K562 (cell line): ENCODE results near the gene OR13A1. TPM values are rescaled to one million over a fixed set of nuclear protein-coding genes. Genes with fewer than 3 reads are reported as not detected.
A peak's percentile ranks its signal among the peaks of the same experiment; 100 is the strongest.

Experiments
- BDP1 ChIP-seq: IDR thresholded peaks from 3 replicates; pipeline ENCODE4 v1.6.1; 2011; ENCODE audit not compliant: insufficient read length, insufficient read depth
- CGGBP1 ChIP-seq: fragments of 250-450 bp; sonication (Bioruptor Pico); IDR thresholded peaks from 2 replicates; pipeline ENCODE4 v1.9.0; 2021; ENCODE audit warnings: mild to moderate bottlenecking
- CREB3L1 ChIP-seq: fragments of 450-650 bp; IDR thresholded peaks from 2 replicates; pipeline ENCODE4 v1.6.1; 2014; ENCODE audit warnings: low read depth, mild to moderate bottlenecking, moderate library complexity, borderline replicate concordance
- ELF1 ChIP-seq: fragments of 200-800 bp; sonication (Bioruptor generic); IDR thresholded peaks from 2 replicates; pipeline ENCODE4 v1.6.1; 2016; ENCODE audit warnings: missing genetic modification characterization, missing compliant biosample characterization
- EP400 ChIP-seq: fragments of 450-650 bp; IDR thresholded peaks from 2 replicates; pipeline ENCODE4 v1.6.1; 2017; ENCODE audit warnings: antibody characterized with exemption, mild to moderate bottlenecking, moderate library complexity
- EZH2 ChIP-seq: IDR thresholded peaks from 2 replicates; pipeline ENCODE4 v1.6.1; 2012; ENCODE audit warnings: low read depth, mild to moderate bottlenecking, inconsistent platforms, low read length, borderline replicate concordance
- FOXJ3 ChIP-seq: sonication (generic); formaldehyde crosslinking; IDR thresholded peaks from 2 replicates; pipeline ENCODE4 v1.4.0; 2020; ENCODE audit warnings: mild to moderate bottlenecking, missing genetic modification reagents
- NBN ChIP-seq: fragments of 450-650 bp; IDR thresholded peaks from 2 replicates; pipeline ENCODE4 v1.6.1; 2016; ENCODE audit warnings: low read depth, mild to moderate bottlenecking
- NR2C2 ChIP-seq, 2 experiments: fragments of 200-800 bp in 1 of 2; sonication (Bioruptor generic) in 1 of 2; sonication (generic) in 1 of 2; formaldehyde crosslinking in 1 of 2; IDR thresholded peaks; 2 replicates each; pipeline versions ENCODE4 v1.6.1 to v1.8.0; 2016 to 2022; ENCODE audit warnings: mild to moderate bottlenecking in 1 of 2, missing compliant biosample characterization in 1 of 2, missing genetic modification characterization in 1 of 2, missing genetic modification reagents in 1 of 2
- RCOR1 ChIP-seq, 2 experiments: IDR thresholded peaks; 2 replicates each; pipeline ENCODE4 v1.6.1; 2012; ENCODE audit warnings: low read depth in 2 of 2, low read length in 2 of 2, borderline replicate concordance in 1 of 2, improper control_type of control experiment in 1 of 2
- SPI1 ChIP-seq: IDR thresholded peaks from 2 replicates; pipeline ENCODE4 v1.6.1; 2011; ENCODE audit warnings: low read depth, low read length, control low read depth, borderline replicate concordance
- STAT5A ChIP-seq: IDR thresholded peaks from 2 replicates; pipeline ENCODE4 v1.6.1; 2012; ENCODE audit warnings: low read length, inconsistent platforms, borderline replicate concordance
- TAF1 ChIP-seq: IDR thresholded peaks from 2 replicates; pipeline ENCODE4 v1.6.1; 2011; ENCODE audit warnings: mild to moderate bottlenecking, low read length, moderate library complexity; ENCODE audit not compliant: insufficient read depth, control insufficient read depth, severe bottlenecking; ENCODE audit errors: extremely low read depth
- TEAD4 ChIP-seq, 2 experiments: sonication (generic) in 1 of 2; formaldehyde crosslinking in 1 of 2; IDR thresholded peaks; 2 replicates each; pipeline versions ENCODE4 v1.6.1 to v1.8.0; 2012 to 2022; ENCODE audit warnings: borderline replicate concordance in 1 of 2, inconsistent platforms in 1 of 2, low read length in 1 of 2, mild to moderate bottlenecking in 1 of 2, missing genetic modification reagents in 1 of 2
- TRIM28 ChIP-seq: fragments of 450-650 bp; IDR thresholded peaks from 2 replicates; pipeline ENCODE4 v1.6.1; 2017
- ZBTB26 ChIP-seq: fragments of 450-650 bp; formaldehyde crosslinking; IDR thresholded peaks from 2 replicates; pipeline ENCODE4 v1.4.0; 2022; ENCODE audit warnings: missing genetic modification characterization
- ZFPM2 ChIP-seq: fragments of 250-450 bp; sonication (Bioruptor Pico); IDR thresholded peaks from 2 replicates; pipeline ENCODE4 v1.5.1; 2022; ENCODE audit warnings: mild to moderate bottlenecking
- ZKSCAN3 ChIP-seq: fragments of 250-450 bp; sonication (Bioruptor Pico); IDR thresholded peaks from 2 replicates; pipeline ENCODE4 v1.4.0; 2020
- ZNF197 ChIP-seq: fragments of 200-800 bp; sonication (Bioruptor generic); IDR thresholded peaks from 2 replicates; pipeline ENCODE4 v1.6.1; 2016; ENCODE audit warnings: low read depth, missing genetic modification characterization, missing compliant biosample characterization
- ZNF639 ChIP-seq, 2 experiments: fragments of 200-800 bp in 1 of 2; sonication (Bioruptor generic) in 1 of 2; sonication (generic) in 1 of 2; formaldehyde crosslinking in 1 of 2; IDR thresholded peaks in 1 of 2; conservative IDR thresholded peaks in 1 of 2; 2 replicates each; pipeline versions ENCODE4 v1.5.0 to v1.6.1; 2016 to 2020; ENCODE audit warnings: missing compliant biosample characterization in 1 of 2, missing genetic modification characterization in 1 of 2, missing genetic modification reagents in 1 of 2
- ZNF644 ChIP-seq: fragments of 200-800 bp; sonication (Bioruptor generic); IDR thresholded peaks from 2 replicates; pipeline ENCODE4 v1.6.1; 2016; ENCODE audit warnings: low read depth, missing genetic modification characterization, missing compliant biosample characterization
- polyA plus RNA-seq, 8 experiments: library from polyadenylated mRNA; depleted of rRNA in 4 of 8; stranded (reverse) in 5 of 8; unstranded in 3 of 8; fragments of >200 nt; fragmentation: Nextera tagmentation in 2 of 8; fragmentation: Illumina TruSeq in 1 of 8; extraction: Ambion mirVana in 2 of 8; extraction: Trizol in 1 of 8; gene quantifications; 2 replicates each; pipeline versions ENCODE4 v1.2.1 to v1.2.3, GENCODE V29; 2011 to 2014; ENCODE audit warnings: inconsistent platforms in 1 of 8, missing spikeins in 1 of 8
- total RNA-seq, 7 experiments: library from RNA; depleted of rRNA in 6 of 7; stranded (reverse); fragments of >200 nt in 6 of 7; fragmentation: Illumina TruSeq in 2 of 7; extraction: Trizol in 2 of 7; gene quantifications; 2 replicates each; pipeline versions ENCODE4 v1.2.1 to v1.2.3, GENCODE V29; 2011 to 2021; ENCODE audit warnings: low replicate concordance in 1 of 7
- TF ChIP-seq, protein P1 (sequence below): fragments of 450-650 bp; IDR thresholded peaks from 2 replicates; pipeline ENCODE4 v1.6.1; 2016

OR13A1 gene
- total and polyA plus RNA-seq, 9 of the 15 experiments (the other 6 are each of a cell fraction or from before 2014, with no cell fraction given), result 0.03 to 0.11 (median 0.06) TPM; not detected in 3

GRCh38 chr10:45278860-45279498, 36.4 kb downstream of the OR13A1 start (continued):
- TF ChIP-seq CGGBP1 (no peak), TRIM28 (no peak), NR2C2 (CRISPR knock-in tag; IDR thresholded peaks at IDR 0.05) (no peak), NR2C2 (tag; IDR thresholded peaks at IDR 0.05) (0 out of 2 replicates have a peak, but pooled peaks have one; percentile 42), RCOR1 (IDR thresholded peaks at IDR 0.05; ENCODE audit: borderline replicate concordance in 1 of 2, low read depth in 2 of 2, low read length in 2 of 2) (peak; percentile 50 to 80; a peak in 1 of 4 replicates), ZNF644 (tag) (peak; percentile 71; the same call in 1 of the 2 replicates), TAF1 (no peak), EZH2 (no peak), ZFPM2 (no peak), STAT5A (peak; percentile 98), NBN (peak; percentile 76; the same call in 1 of the 2 replicates), TEAD4 (IDR thresholded peaks at IDR 0.05; ENCODE audit: low read length) (peak; percentile 97), TEAD4 (CRISPR knock-in tag; IDR thresholded peaks at IDR 0.05; ENCODE audit: borderline replicate concordance) (no peak), SPI1 (no peak), FOXJ3 (CRISPR knock-in tag) (no peak), ZNF197 (CRISPR knock-in tag) (peak; percentile 47; the same call in 1 of the 2 replicates), CREB3L1 (no peak), ZBTB26 (CRISPR knock-in tag) (no peak), ZNF639 (CRISPR knock-in tag; conservative IDR thresholded peaks at IDR 0.05 in 1 of 2, IDR thresholded peaks at IDR 0.05 in 1 of 2) (peak in 1 of 2 experiments; percentile 88; a peak in 2 of 4 replicates), ZKSCAN3 (CRISPR knock-in tag) (no peak), EP400 (0 out of 2 replicates have a peak, but pooled peaks have one; percentile 20), BDP1 (no peak), ELF1 (tag) (peak; percentile 37; the same call in 1 of the 2 replicates)
- TF ChIP-seq, protein P1, sequence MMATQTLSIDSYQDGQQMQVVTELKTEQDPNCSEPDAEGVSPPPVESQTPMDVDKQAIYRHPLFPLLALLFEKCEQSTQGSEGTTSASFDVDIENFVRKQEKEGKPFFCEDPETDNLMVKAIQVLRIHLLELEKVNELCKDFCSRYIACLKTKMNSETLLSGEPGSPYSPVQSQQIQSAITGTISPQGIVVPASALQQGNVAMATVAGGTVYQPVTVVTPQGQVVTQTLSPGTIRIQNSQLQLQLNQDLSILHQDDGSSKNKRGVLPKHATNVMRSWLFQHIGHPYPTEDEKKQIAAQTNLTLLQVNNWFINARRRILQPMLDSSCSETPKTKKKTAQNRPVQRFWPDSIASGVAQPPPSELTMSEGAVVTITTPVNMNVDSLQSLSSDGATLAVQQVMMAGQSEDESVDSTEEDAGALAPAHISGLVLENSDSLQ, result peak; percentile 94
